ENCODE measurements around the gene ADAM12. TPM values are rescaled to one million over a fixed set of nuclear protein-coding genes. Genes with fewer than 3 reads are reported as not detected.

ADAM12 gene
- total RNA-seq, 1 experiment from 2014 or later: 0.24 TPM

GRCh38 chr10:126090443-126090842, 297.8 kb downstream of the ADAM12 start:
- H3K14ac ChIP-seq (ENCODE audit: insufficient read depth, low read length): no peak overlapping the region
- no peak overlapping the region for H3K27ac ChIP-seq (ENCODE audit: insufficient read length, low read depth, low read length)
- no CpG with 5 or more reads among the region's 1 CpG for whole genome bisulfite sequencing (ENCODE audit: extremely low coverage, insufficient read length, low lambda C conversion rate)

More at GRCh38 chr10:126090443-126090842, 297.8 kb downstream of the ADAM12 start:
- Mint-ChIP-seq H3K4me1 (0 out of 4 replicates have a peak, but pooled peaks cover 0 to 4% of the 10 kb centered on the region in 2 experiments), H3K4me3 (no peak overlapping the region), H3K27ac (no peak overlapping the region), H3K27me3 (ENCODE audit: low read depth) (peaks cover 1% of the 10 kb centered on the region; the same call in 1 of the 2 replicates), H3K36me3 (ENCODE audit: insufficient read depth in 1 of 3, low read depth in 3 of 3) (no peaks in the 10 kb centered on the region), H3K9me3 (no peaks in the 10 kb centered on the region)
- H3K27me3 ChIP-seq (ENCODE audit: insufficient read depth, low read length): no peaks in the 10 kb centered on the region
- no peak overlapping the region for H2BK12ac ChIP-seq (ENCODE audit: insufficient read length, low read depth, low read length)
- H3K79me1 ChIP-seq (ENCODE audit: insufficient read depth, low read depth, low read length, poor library complexity, severe bottlenecking): no peaks in the 10 kb centered on the region
- no peak overlapping the region for H2AK5ac ChIP-seq (ENCODE audit: insufficient read length, low read length)
- H3K9me3 ChIP-seq (ENCODE audit: control insufficient read depth, low read depth, low read length): no peaks in the 10 kb centered on the region
- no peak overlapping the region for H3K4ac ChIP-seq (ENCODE audit: low read depth, low read length)
- H2BK120ac ChIP-seq (ENCODE audit: low read depth, low read length, poor library complexity, severe bottlenecking): no peak overlapping the region
- no peak overlapping the region for H3T11ph ChIP-seq (ENCODE audit: low read length)
- H2AFZ ChIP-seq (ENCODE audit: low read length): no peak overlapping the region
- H3K79me2 ChIP-seq (ENCODE audit: insufficient read depth, low read length): no peaks in the 10 kb centered on the region
- H4K8ac ChIP-seq (replicated peaks; ENCODE audit: insufficient read length, low read depth, low read length): no peak overlapping the region
- no peaks in the 10 kb centered on the region for H3K4me1 ChIP-seq (ENCODE audit: insufficient read depth, low read length)
- no peak overlapping the region for H2BK5ac ChIP-seq (ENCODE audit: insufficient read length, low read length)
- H3K23me2 ChIP-seq (ENCODE audit: insufficient read length, low read depth, low read length, poor library complexity, severe bottlenecking): no peaks in the 10 kb centered on the region
- no peak overlapping the region for H3K18ac ChIP-seq (ENCODE audit: insufficient read length, low read depth, low read length)
- H3K4me2 ChIP-seq (ENCODE audit: insufficient read depth, insufficient read length, low read length): no peak overlapping the region
- no peak overlapping the region for H2BK15ac ChIP-seq (ENCODE audit: low read depth, low read length)
- H4K5ac ChIP-seq (ENCODE audit: insufficient read length, low read depth, low read length): no peak overlapping the region
- no peaks in the 10 kb centered on the region for H4K20me1 ChIP-seq (ENCODE audit: control insufficient read depth, insufficient read depth, insufficient read length)
- H4K91ac ChIP-seq (ENCODE audit: insufficient read length, low read depth, low read length): no peak overlapping the region
- H3K56ac ChIP-seq (ENCODE audit: insufficient read length, low read depth, low read length): no peak overlapping the region
- H3K23ac ChIP-seq (ENCODE audit: insufficient read length, low read depth, low read length): no peak overlapping the region
- DNase-seq: no peak
- no peak for TF ChIP-seq CTCF (conservative IDR thresholded peaks at IDR 0.05)
- H3K9ac ChIP-seq (ENCODE audit: extremely low read depth, insufficient read length, low read length): no peak overlapping the region
- H2BK20ac ChIP-seq (ENCODE audit: low read depth, low read length, poor library complexity, severe bottlenecking): no peak overlapping the region

Data from H9 (cell line).